HG02610 (cell line): ENCODE measurements around the gene EIF3B.
"Not testable (repeated sequence)": the region's sequence is repeated elsewhere in the genome, so short reads cannot be mapped to it uniquely, and the experiment has no call there.

Experiments used
- ATAC-seq: cut with Tn5 transposase; IDR thresholded peaks from one replicate; pipeline ENCODE4 v1.9.1; 2021; ENCODE audit warnings: mild to moderate bottlenecking, moderate library complexity; ENCODE audit not compliant: unreplicated experiment

The EIF3B gene

GRCh38 chr7:2347351-2348063, 7.1 kb upstream of the EIF3B start:
- ATAC-seq = not testable (repeated sequence)

GRCh38 chr7:2350055-2350454, 4.6 kb upstream of the EIF3B start:
- ATAC-seq = no peak

GRCh38 chr7:2350861-2351260, 3.8 kb upstream of the EIF3B start:
- ATAC-seq = no peak

GRCh38 chr7:2353113-2353935, 1.3 kb upstream of the EIF3B start:
- ATAC-seq = no peak

DNA sequence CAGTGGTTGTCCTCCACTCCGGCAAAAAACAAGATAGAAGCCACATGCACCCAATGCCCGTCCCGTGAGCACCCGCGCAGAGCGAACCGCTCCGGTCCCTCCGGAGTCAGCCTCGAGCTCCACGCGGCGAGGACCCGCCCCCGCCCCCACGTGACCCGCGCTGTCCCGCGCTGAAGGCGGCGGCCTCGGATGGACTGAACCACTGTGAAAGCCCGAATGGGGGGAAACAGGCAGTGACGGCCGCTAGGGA, 766 bp upstream of the EIF3B start:
- ATAC-seq = peak; percentile 49

DNA sequence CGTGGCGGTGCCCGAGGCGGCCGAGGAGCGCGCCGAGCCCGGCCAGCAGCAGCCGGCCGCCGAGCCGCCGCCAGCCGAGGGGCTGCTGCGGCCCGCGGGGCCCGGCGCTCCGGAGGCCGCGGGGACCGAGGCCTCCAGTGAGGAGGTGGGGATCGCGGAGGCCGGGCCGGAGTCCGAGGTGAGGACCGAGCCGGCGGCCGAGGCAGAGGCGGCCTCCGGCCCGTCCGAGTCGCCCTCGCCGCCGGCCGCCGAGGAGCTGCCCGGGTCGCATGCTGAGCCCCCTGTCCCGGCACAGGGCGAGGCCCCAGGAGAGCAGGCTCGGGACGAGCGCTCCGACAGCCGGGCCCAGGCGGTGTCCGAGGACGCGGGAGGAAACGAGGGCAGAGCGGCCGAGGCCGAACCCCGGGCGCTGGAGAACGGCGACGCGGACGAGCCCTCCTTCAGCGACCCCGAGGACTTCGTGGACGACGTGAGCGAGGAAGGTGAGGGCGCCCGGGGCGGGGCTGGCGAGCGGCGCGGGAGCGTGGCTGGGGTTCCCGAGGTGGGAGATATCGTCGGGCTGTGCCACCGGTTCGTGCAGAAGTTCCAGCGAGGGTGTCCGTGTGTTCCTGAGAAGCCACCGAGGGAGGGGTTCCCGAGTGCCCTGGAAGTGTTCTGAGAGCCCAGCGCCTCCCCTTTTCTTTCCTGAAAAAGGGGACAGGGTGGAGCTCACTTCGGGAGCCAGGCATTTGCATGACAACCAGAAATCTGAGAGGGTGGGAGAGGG, 495 bp downstream of the EIF3B start:
- ATAC-seq = no peak

GRCh38 chr7:2355705-2356008, 1.0 kb downstream of the EIF3B start:
- ATAC-seq = no peak

DNA sequence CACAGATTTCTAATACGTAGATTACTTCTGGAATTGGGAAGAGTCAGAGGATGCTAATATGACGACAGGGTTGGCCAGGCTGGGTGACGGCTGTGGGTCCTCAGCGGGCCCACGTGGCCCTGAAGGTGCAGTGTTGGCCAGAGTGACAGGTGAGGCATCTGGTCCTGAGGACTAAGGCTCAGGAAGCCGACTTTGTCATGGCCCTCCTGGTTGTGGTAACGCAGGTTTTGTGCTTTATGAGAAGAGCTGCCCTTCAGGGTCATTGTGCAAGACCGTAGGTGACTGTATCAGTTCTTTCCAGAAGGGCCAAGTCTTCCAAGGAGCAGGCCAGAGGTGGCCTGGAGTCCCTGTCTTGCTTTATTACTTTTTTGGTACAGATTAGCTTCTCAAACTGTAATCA, 2.5 kb downstream of the EIF3B start:
- ATAC-seq = no peak

- ATAC-seq = no peak
Measured at GRCh38 chr7:2357571-2357970, 2.9 kb downstream of the EIF3B start.

GRCh38 chr7:2358968-2359527, 4.4 kb downstream of the EIF3B start:
- no peak for ATAC-seq

DNA sequence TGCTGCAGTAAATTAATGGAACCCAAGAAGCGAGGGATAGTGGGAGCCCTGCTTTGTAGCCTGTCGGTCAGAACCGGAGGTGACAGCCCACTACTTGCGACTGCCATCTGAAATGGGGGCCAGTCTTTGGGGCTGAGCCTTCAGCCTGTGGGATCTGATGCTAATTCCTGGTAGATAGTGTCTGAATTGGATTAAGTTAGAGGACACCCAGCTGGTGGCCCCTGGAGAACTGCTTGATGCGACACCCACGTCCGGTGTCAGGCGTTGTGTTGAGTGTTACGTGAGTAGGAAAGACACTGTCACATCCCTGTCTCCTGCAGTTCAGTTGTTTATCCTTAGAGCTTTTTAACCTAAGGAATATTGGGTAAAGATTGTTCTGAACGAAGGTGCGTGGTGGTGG, 5.0 kb downstream of the EIF3B start:
- no peak for ATAC-seq

GRCh38 chr7:2360796-2361195, 6.2 kb downstream of the EIF3B start:
- no peak for ATAC-seq

DNA sequence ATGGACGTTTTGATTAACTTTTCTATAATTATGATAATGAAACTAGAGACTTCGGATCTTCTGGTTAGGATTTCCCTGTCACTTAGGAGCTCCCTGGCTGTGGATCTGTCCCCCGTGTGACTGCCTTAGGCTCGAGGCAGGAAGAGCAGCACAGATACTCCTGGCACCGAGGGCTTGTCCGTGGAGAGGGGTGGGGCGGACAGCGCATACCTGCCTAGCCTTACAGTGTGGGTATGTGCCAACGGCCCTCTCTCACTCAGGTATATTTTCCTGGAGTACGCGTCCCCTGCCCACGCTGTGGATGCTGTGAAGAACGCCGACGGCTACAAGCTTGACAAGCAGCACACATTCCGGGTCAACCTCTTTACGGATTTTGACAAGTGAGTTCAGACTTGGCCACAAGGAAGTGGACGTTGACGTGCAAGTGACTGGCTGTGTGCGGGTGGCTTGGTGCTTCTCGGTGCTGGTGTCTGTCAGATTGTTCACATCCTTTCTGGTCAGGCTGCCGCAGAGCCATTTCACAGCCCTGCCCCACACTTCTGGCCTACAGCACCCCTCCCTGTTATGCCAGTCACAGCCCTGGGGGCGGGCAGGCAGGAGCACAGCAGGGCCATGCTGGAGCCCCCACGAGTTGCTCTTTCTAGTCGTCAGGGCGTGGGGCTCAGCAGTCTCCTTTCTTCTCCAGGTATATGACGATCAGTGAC, 7.9 kb downstream of the EIF3B start:
- ATAC-seq = no peak

GRCh38 chr7:2369139-2369538, 14.5 kb downstream of the EIF3B start:
- ATAC-seq = no peak

- no peak for ATAC-seq
Measured at GRCh38 chr7:2371329-2371728, 16.7 kb downstream of the EIF3B start.

DNA sequence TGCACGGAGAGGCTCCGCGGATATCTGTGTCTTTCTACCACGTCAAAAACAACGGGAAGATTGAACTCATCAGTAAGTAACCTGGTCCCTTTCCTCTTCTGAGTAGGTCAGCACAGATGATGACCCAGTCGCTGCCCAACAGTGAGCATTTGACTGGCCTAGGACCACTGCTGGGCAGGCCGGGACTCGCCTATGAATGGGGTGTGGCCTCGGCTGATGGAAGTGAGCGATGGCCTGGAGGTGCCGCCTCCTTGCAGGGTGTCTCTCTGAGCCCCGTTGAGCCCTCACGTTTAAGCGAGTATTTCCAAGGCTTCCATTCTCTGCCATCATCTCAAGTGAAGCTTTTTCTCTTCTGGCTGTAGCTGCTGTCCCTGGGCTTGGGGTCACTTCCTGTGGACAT, 18.1 kb downstream of the EIF3B start:
- ATAC-seq = no peak

GRCh38 chr7:2373124-2373556, 18.5 kb downstream of the EIF3B start:
- no peak for ATAC-seq

DNA sequence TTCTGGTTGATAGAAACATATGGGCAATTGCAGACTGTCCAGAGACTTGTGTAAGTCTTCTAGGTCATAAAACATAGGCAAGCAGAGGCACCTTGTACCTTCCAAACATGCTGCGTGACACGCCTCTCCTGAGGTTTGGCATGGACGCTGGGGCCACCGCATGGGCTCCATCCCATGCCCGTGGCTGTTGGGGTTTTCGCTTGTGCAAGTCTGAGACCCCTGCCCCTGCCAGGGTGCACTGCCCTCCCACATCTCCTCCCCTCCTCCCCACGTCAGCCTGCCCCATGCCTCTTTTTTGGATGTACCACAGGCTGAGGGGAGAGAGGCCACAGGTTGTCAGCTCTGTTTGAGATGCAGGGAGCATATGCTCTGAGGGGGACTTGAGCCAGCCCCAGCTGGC, 19.0 kb downstream of the EIF3B start:
- no peak for ATAC-seq

GRCh38 chr7:2374401-2374800, 19.8 kb downstream of the EIF3B start:
- no peak for ATAC-seq

- ATAC-seq = no peak
Measured at GRCh38 chr7:2374830-2375728, 20.5 kb downstream of the EIF3B start.
